Nephron progenitor cell (in vitro differentiated cells): Measurements from ENCODE around the gene TTYH1.

Source experiments
- DNase-seq: peaks from one replicate; pipeline ENCODE4 v3.0.0; 2021
- H3K27ac Mint-ChIP-seq: 2 replicates; pipeline ENCODE4 v1.8.0; 2021; ENCODE audit warnings: mild to moderate bottlenecking, moderate library complexity, mixed read lengths
- H3K27me3 Mint-ChIP-seq: 2 replicates; pipeline ENCODE4 v1.8.0; 2021; ENCODE audit warnings: mild to moderate bottlenecking, low read depth, mixed read lengths; ENCODE audit not compliant: poor library complexity
- H3K36me3 Mint-ChIP-seq: 2 replicates; pipeline ENCODE4 v1.8.0; 2021; ENCODE audit warnings: low read depth, mixed read lengths
- H3K4me1 Mint-ChIP-seq: 2 replicates; pipeline ENCODE4 v1.8.0; 2021; ENCODE audit warnings: mixed read lengths
- H3K4me3 Mint-ChIP-seq: 2 replicates; pipeline ENCODE4 v1.8.0; 2021; ENCODE audit warnings: mild to moderate bottlenecking, moderate library complexity, mixed read lengths
- H3K9me3 Mint-ChIP-seq: 2 replicates; pipeline ENCODE4 v1.8.0; 2021; ENCODE audit warnings: mild to moderate bottlenecking, moderate library complexity, mixed read lengths
- TF ChIP-seq, protein P1 (sequence below): fragments of 200-600 bp; sonication (generic); IDR thresholded peaks from 2 replicates; pipeline ENCODE4 v1.5.0; 2021; ENCODE audit warnings: antibody characterized with exemption

Gene TTYH1

DNA sequence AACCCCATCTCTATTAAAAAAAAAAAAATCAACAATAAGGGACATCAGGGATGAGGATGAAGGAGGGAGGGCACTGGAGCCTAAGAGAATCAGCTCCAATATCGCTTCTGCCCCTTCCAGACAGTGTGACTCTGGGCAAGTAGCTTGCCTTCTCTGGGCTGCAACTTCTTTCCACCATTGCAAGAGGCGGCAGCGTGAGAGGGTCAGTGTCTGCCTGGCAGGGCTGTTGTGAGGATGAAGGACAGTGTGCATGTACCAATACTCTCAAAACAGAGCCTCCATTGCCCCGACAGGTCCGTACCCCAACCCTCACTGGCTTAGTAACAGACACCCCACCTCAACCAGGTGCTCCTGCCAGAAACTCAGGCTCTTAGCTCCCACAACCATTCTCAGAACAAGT lies 18.4 kb downstream of the TTYH1 start:
- peaks cover 3% of the 10 kb centered on the region for H3K27me3 Mint-ChIP-seq
- no peak overlapping the region for H3K4me3 Mint-ChIP-seq
- TF ChIP-seq, protein P1, sequence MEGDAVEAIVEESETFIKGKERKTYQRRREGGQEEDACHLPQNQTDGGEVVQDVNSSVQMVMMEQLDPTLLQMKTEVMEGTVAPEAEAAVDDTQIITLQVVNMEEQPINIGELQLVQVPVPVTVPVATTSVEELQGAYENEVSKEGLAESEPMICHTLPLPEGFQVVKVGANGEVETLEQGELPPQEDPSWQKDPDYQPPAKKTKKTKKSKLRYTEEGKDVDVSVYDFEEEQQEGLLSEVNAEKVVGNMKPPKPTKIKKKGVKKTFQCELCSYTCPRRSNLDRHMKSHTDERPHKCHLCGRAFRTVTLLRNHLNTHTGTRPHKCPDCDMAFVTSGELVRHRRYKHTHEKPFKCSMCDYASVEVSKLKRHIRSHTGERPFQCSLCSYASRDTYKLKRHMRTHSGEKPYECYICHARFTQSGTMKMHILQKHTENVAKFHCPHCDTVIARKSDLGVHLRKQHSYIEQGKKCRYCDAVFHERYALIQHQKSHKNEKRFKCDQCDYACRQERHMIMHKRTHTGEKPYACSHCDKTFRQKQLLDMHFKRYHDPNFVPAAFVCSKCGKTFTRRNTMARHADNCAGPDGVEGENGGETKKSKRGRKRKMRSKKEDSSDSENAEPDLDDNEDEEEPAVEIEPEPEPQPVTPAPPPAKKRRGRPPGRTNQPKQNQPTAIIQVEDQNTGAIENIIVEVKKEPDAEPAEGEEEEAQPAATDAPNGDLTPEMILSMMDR, result no peak
- H3K27ac Mint-ChIP-seq, result no peak overlapping the region
- no peaks in the 10 kb centered on the region for H3K9me3 Mint-ChIP-seq
- H3K36me3 Mint-ChIP-seq, result peaks cover 10% of the 10 kb centered on the region
- peaks cover 51% of the 10 kb centered on the region for H3K4me1 Mint-ChIP-seq
- no peak for DNase-seq

DNA sequence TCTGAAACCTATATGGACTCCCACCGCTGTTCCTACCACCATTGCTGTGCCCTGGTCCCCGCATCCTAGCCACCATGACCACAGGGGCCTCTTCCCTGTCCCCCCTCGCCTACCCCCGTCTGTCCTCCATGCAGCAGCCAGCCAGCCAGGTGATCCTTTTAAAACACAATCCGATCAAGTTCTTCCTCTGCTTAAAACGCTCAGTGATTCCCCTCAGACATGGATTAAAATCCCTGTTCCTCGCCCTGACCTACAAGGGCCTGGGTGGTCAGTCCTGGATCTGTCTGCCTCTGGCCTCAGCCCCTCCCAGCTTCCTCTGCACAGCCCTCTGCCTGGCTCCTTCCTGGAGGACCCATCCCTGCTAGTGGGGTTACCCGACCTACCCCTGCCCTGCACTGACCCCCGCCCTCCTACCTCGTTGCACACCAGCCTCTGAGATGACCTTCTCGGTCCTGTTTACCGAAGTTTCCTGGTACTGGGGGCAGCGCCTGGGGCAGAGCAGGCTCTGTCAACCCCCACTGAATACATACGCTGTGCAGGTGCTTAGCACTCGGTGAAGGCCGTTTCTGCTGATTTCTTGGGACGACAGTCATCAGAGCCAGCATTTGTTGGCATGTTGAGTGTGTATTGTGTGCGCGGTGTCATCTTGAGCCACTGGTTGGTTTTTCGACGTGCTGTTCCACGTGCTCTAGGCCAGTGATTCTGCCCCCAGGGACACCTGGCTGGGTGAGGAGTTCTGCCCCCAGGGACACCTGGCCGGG lies 19.0 kb downstream of the TTYH1 start:
- Mint-ChIP-seq H3K4me1 (peaks cover 53% of the 10 kb centered on the region), H3K4me3 (no peak overlapping the region), H3K27ac (peak overlapping the region; percentile 58), H3K27me3 (peaks cover 3% of the 10 kb centered on the region), H3K9me3 (no peaks in the 10 kb centered on the region), H3K36me3 (peaks cover 10% of the 10 kb centered on the region)
- DNase-seq, result no peak
- TF ChIP-seq, protein P1, result no peak

DNA sequence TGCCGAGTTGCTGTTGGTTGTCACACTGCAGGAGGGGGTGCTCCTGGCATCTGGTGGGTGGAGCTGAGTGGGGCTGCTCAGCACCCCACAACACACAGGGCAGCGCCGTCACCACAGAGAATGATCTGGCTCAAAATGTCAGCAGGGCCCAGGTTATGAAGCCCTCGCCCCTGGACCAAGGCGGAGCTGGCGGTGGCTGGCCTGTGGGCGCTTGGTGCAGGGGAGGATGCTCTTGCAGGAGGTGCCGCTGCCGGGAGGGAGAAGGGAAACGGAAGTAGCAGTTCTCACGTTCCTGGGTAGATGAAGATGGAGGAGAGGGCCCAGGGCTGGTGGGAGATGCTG lies 19.6 kb downstream of the TTYH1 start:
- DNase-seq, result no peak
- no peak overlapping the region for H3K27ac Mint-ChIP-seq
- H3K27me3 Mint-ChIP-seq, result peaks cover 6% of the 10 kb centered on the region
- TF ChIP-seq, protein P1, result no peak
- peaks cover 53% of the 10 kb centered on the region for H3K4me1 Mint-ChIP-seq
- no peak overlapping the region for H3K4me3 Mint-ChIP-seq
- H3K36me3 Mint-ChIP-seq, result peaks cover 10% of the 10 kb centered on the region
- no peaks in the 10 kb centered on the region for H3K9me3 Mint-ChIP-seq

DNA sequence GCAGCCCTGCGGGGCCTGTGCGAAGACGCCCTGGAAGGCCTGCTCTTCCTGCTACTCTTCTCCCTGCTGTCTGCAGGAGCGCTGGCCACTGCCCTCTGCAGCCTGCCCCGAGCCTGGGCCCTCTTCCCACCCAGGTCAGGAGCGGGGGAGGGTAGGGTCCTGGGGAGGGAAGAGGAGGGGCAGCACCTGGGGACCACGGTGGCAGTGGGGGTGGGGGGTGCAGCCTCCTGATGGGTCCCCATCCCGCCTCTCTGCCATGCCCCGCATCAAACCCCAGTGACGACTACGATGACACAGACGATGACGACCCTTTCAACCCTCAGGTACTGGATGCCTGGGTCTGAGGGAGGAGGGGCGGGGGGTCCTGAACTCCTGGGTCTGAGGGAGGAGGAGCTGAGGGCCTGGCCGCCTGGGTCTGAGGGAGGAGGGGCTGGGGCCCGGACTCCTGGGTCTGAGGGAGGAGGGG lies 20.3 kb downstream of the TTYH1 start:
- Mint-ChIP-seq H3K36me3 (peaks cover 10% of the 10 kb centered on the region), H3K9me3 (no peaks in the 10 kb centered on the region), H3K4me3 (no peak overlapping the region), H3K27ac (no peak overlapping the region), H3K4me1 (peaks cover 53% of the 10 kb centered on the region), H3K27me3 (peaks cover 6% of the 10 kb centered on the region)
- TF ChIP-seq, protein P1, result no peak
- DNase-seq, result no peak

DNA sequence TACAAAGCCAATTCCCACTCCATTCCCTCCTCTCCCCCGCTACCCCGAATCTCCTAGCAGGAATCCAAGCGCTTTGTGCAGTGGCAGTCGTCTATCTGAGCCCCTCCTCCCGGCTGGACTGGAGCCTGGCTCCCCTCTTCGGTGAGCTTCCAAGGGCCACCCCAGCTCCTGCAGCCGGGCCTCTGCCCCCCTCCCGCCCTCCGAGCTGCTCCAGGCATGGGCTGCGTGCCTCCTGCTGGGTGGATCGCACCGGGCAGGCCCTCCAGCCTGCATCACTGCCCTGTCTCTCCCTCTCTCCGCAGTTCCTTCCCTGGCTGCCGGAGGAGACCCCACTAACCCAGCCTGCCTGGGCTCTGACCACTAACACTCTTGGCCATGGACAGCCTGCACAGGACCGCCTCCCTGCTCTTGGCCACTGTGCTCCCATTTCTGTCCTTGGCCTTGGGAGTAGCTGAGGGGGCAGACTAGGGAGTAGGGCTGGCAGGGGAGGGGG lies 20.8 kb downstream of the TTYH1 start:
- TF ChIP-seq, protein P1, result no peak
- Mint-ChIP-seq H3K4me1 (peaks cover 51% of the 10 kb centered on the region), H3K27me3 (peaks cover 5% of the 10 kb centered on the region), H3K27ac (no peak overlapping the region), H3K4me3 (peak overlapping the region; percentile 42), H3K36me3 (peaks cover 10% of the 10 kb centered on the region), H3K9me3 (no peaks in the 10 kb centered on the region)
- DNase-seq, result no peak
